Left ventricle myocardium inferior (tissue), 1 donor: Measurements from ENCODE around the gene CDCA5. TPM values are rescaled to one million over a fixed set of nuclear protein-coding genes. Genes with fewer than 3 reads are reported as not detected.

ENCODE experiments used
- DNase-seq: peaks from one replicate; pipeline ENCODE4 v3.0.0-alpha.2; 2020
- H3K27ac ChIP-seq: fragments of 200-600 bp; replicated peaks from 2 replicates; pipeline ENCODE4 v1.8.0; 2021
- H3K27me3 ChIP-seq: fragments of 200-600 bp; 2 replicates; pipeline ENCODE4 v1.8.0; 2021; ENCODE audit warnings: low read depth
- H3K36me3 ChIP-seq: fragments of 200-600 bp; 2 replicates; pipeline ENCODE4 v1.8.0; 2021
- H3K4me1 ChIP-seq: fragments of 200-600 bp; 2 replicates; pipeline ENCODE4 v1.8.0; 2021
- H3K4me3 ChIP-seq: fragments of 200-600 bp; 2 replicates; pipeline ENCODE4 v1.8.0; 2021; ENCODE audit warnings: mild to moderate bottlenecking, moderate library complexity
- H3K9me3 ChIP-seq: fragments of 200-600 bp; replicated peaks from 2 replicates; pipeline ENCODE4 v1.8.0; 2021
- CTCF ChIP-seq: fragments of 200-600 bp; IDR thresholded peaks from 2 replicates; pipeline ENCODE4 v1.8.0; 2021; ENCODE audit warnings: antibody characterized with exemption, mild to moderate bottlenecking, borderline replicate concordance
- intact Hi-C: fragments of 100-400 bp; cut with micrococcal nuclease; formaldehyde crosslinking; loops from one replicate; pipeline ENCODE4 v1.11.0; 2022
- total RNA-seq: library from RNA; stranded (reverse); fragmentation: NEBNext Ultra II Directional; extraction: Animal tissue kit (Norgen Biotek cat#: 25700); gene quantifications from one replicate; pipeline ENCODE4 v1.2.1, GENCODE V29; 2021
- donor health status: DM: no; HTN: yes; CAD: no; lungs with severe emphysema.

Gene CDCA5
- total RNA-seq, 1 donor from 2014 or later, result 1.3 TPM

- DNase-seq, result no peak
- peaks cover 56% of the 10 kb centered on the region for H3K4me1 ChIP-seq
- H3K9me3 ChIP-seq, result no peaks in the 10 kb centered on the region
- no peak for TF ChIP-seq CTCF
- no peak overlapping the region for H3K27ac ChIP-seq
- peaks cover 8% of the 10 kb centered on the region for H3K27me3 ChIP-seq
- no peak overlapping the region for H3K4me3 ChIP-seq
- intact Hi-C loops, result no loop called here
- H3K36me3 ChIP-seq, result peaks cover 30% of the 10 kb centered on the region
Measured at GRCh38 chr11:65042891-65043290, 40.9 kb downstream of the CDCA5 start.

- peak; percentile 89 for DNase-seq
- intact Hi-C loops, result no loop called here
- peak within 1 kb of the TSS; percentile 98 for H3K27ac ChIP-seq
- no peak for TF ChIP-seq CTCF
- H3K36me3 ChIP-seq, result peaks cover 49% of the 10 kb centered on the region
- H3K4me3 ChIP-seq, result peak within 1 kb of the TSS; percentile 96
- H3K27me3 ChIP-seq, result no peaks in the 10 kb centered on the region
- H3K9me3 ChIP-seq, result no peaks in the 10 kb centered on the region
- H3K4me1 ChIP-seq, result peaks cover 49% of the 10 kb centered on the region
Measured at GRCh38 chr11:65040847-65041622, 42.8 kb downstream of the CDCA5 start, which contains the start of gene SAC3D1. Gene SAC3D1 (plus strand): TSS chr11:65041210. CDS start chr11:65041293, 83 bp downstream.

GRCh38 chr11:65040520-65040846 lies 43.4 kb downstream of the CDCA5 start:
- Histone ChIP-seq H3K36me3 (peaks cover 54% of the 10 kb centered on the region), H3K4me3 (peak overlapping the region; percentile 96), H3K27ac (peak overlapping the region; percentile 98), H3K4me1 (peaks cover 49% of the 10 kb centered on the region), H3K9me3 (no peaks in the 10 kb centered on the region), H3K27me3 (no peaks in the 10 kb centered on the region)
- DNase-seq, result no peak
- intact Hi-C loops, result no loop called here
- no peak for TF ChIP-seq CTCF

GRCh38 chr11:65036931-65037330 lies 46.9 kb downstream of the CDCA5 start:
- H3K9me3 ChIP-seq, result no peaks in the 10 kb centered on the region
- H3K27me3 ChIP-seq, result no peaks in the 10 kb centered on the region
- no peak overlapping the region for H3K4me3 ChIP-seq
- peak; percentile 70 for DNase-seq
- TF ChIP-seq CTCF, result no peak
- intact Hi-C loops, result no loop called here
- H3K36me3 ChIP-seq, result peaks cover 76% of the 10 kb centered on the region
- peaks cover 27% of the 10 kb centered on the region for H3K4me1 ChIP-seq
- peak overlapping the region; percentile 33 for H3K27ac ChIP-seq

GRCh38 chr11:65035579-65035978 lies 48.3 kb downstream of the CDCA5 start:
- Histone ChIP-seq H3K4me3 (no peak overlapping the region), H3K9me3 (no peaks in the 10 kb centered on the region), H3K36me3 (peaks cover 78% of the 10 kb centered on the region), H3K27me3 (no peaks in the 10 kb centered on the region), H3K27ac (no peak overlapping the region), H3K4me1 (peaks cover 13% of the 10 kb centered on the region)
- TF ChIP-seq CTCF, result no peak
- DNase-seq, result no peak
- intact Hi-C loops, result no loop called here
